Measurements from ENCODE around the gene SH3PXD2B.

The SH3PXD2B gene

DNA sequence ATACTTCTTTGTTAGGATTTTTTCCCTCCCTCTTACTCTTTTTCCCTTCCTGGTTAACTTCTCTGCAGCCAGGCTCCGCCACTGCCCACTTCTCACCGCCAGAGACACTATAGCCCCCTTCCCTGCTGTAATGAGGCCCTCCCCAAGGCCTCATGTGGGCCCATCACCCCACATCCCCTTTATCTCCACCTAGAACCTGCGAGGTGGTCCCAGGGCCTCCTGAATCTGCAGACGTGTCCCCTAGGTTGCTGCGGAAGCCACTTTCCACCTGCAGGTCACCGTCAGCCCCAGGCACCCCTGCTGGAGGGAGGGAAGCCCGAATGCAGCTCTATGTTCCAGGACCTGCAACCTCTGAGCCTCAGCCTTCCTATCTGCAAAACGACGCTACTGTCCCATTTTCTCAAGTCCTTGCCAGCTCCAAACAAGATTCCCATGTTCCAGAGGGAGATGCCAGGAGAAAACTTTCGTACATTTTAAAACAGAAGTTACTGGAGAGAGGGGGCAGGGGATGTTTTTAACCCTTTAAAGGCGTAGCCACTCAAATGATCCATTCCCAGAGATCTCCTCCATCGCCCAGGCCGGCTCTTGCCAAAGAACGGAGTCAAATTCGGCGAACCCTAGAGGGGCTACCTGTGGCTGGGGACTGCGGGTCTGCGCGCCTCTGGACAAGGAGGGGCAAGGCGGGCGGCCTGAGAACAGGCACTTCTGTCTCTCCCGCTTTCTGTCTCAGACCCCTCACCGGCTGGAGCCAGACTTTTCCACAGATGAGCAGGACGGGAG lies 929 bp downstream of the SH3PXD2B start:
- DNase-seq (ENCODE audit: low read depth) = no peak

- DNase-seq (ENCODE audit: low read depth) = no peak
Measured at GRCh38 chr5:172452398-172453205, 1.7 kb downstream of the SH3PXD2B start.

- DNase-seq (ENCODE audit: low read depth) = no peak
Measured at GRCh38 chr5:172451771-172452197, 2.5 kb downstream of the SH3PXD2B start.

DNA sequence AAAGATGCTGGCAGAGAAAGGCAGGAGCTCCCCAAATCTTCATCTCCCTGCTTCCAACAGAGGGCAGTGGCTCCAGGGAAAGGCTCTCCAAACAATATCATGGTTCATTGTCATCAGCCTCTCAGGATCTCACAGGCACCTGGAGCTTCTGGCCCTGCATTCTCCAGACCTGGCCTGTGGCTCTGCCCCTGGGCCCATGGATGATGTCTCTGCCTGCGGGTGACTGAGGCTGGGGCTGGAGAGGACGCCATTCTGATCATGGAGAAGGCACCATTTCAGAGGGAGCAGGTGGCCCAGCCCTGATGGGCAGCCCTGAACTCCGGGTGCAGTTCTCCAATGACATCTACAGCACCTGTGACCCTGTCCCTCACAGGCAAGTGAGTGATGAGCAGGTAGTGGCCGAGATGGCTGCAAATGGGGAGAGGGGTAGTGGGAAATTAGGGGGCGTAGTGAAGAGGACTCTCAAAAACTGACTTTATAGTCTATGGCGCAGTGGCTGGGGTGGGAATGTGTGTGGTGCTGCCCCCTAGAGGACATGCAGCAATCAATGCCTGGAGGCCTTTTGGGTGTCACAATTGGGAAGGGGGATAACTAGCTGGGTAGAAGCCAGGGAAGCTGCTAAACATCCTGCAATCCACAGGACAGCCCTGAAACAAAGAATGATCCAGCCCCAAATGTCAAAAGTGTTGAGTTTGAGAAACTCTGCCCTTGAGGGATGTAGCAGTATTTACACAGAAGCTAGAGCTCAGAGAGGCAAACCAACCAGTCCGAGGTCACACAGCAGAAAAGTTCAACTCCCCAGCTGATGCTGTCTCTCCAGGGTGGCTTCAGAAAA lies 3.2 kb downstream of the SH3PXD2B start:
- DNase-seq (ENCODE audit: low read depth) = no peak

DNA sequence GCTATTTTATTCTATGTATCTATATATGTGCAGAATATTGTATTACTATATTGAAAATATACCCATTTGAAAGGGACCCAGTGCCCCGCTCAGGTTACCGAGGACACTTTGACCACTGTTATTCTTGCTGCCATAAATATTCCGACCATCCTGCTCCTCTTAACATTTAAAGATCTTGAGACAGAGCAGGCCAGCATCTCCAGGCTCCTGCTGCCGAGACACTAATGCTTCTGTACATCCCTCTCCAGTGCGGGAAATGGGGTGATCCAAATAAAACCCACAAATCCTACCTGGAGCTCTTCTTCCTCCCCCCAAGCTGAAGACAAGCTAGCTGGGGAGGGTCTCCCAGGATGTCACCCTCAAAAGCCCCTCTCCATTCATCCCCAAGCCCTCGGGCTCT lies 3.9 kb downstream of the SH3PXD2B start:
- DNase-seq (ENCODE audit: low read depth) = no peak

DNA sequence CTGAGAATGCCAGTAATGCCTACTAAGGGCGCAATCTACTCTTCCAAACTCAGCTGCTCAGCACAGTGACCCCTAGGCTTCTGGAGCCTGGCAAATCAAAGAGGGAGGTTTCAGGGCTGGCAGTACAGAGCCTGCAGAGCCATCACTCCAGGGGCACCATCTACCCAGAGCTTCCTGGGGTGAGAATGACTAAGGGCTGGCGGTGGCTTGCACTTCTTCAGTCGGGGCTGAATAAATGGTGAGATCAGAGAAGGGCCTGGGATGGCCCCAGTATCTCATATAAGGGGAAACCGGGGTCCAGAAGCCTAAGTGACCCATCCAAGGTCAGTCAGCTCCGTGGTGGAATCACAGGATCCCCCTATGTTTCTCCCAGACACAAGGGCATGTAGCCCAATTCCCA lies 5.3 kb downstream of the SH3PXD2B start:
- no peak for DNase-seq (ENCODE audit: low read depth)

- no peak for DNase-seq (ENCODE audit: low read depth)
Measured at GRCh38 chr5:172447646-172448365, 6.5 kb downstream of the SH3PXD2B start.

- DNase-seq (ENCODE audit: low read depth) = no peak
Measured at GRCh38 chr5:172446336-172447051, 7.8 kb downstream of the SH3PXD2B start.

DNA sequence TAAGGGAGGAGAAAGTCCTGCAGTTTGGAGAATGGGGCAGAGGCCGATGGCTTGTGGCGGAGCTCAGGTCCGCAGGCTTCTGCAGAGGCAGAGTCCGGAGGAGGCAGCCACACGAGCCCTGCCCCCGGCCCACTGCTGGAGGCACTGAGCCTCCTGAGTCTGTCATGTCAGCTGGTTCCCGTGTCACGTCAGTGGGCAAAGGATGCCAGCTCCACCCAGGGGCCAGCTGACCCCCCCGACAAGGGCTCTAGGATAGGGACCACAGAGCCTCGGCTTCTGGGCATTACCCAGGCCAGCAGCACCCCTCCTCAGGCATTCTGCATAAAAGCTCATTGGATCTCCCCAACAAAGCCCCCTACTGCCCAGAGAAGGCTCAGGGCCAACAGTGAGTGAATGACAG lies 8.5 kb downstream of the SH3PXD2B start:
- no peak for DNase-seq (ENCODE audit: low read depth)

- DNase-seq (ENCODE audit: low read depth) = no peak
Measured at GRCh38 chr5:172444626-172445365, 9.5 kb downstream of the SH3PXD2B start.

DNA sequence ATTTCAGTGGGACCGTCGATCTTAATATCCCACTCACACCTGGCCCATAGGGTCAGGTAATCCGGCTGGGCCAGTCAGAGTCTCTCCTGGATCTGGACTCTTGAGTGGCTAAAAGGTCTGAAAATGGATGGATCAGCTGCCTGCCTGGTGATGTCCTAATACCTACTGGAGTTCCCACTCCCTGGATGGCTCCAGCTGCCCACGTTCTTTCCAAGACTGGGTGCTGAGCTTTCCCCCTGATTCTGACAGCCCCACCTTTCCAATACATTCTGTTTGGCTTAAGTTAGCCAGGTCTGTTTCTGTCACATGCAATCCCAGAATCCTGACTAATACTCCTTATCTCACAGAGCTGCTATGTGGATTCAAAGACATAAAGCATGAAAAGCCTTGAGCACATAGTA lies 10.2 kb downstream of the SH3PXD2B start:
- DNase-seq (ENCODE audit: low read depth) = no peak

- DNase-seq (ENCODE audit: low read depth) = no peak
Measured at GRCh38 chr5:172443441-172444109, 10.8 kb downstream of the SH3PXD2B start.

DNA sequence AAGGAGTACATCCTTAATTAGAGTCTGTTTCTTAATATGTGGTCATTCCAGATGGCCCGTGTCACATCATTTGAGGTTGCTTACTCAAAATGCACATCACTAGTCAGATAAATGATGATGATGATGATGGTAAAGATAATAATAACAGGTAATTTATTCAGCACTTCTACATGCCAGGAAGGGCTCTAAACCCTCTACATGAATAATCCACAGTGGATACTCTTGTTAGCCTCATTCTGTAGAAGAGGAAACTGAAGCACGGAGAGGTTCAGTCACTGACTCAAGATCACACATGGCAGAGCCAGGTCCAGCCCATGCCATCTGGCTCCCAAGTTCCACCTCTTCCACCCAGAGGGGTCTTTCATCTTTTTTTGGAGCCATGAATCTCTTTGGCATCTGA lies 11.7 kb downstream of the SH3PXD2B start:
- DNase-seq (ENCODE audit: low read depth) = no peak

DNA sequence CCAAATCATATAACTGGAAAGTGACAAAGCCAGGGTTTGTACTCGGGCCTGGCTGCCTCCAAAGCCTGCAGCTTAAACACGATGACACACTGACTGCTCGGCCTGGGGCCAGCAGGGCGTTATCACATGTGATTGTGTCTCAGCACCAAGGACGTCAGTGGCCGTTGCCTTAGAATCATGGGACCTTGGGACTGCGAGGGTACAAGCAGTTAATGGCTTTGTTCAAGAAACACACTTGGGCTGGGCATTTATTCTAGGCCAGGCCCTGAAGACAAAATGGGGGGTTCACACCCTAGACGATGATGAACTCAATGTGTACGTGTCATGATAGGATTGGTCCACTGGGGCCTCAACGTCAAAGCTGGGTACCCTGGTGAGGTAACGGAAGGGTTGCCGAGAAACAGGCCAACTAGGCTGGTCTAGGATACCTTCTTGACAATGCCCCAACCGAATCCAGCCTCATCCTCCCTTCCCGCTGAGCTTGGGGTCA lies 13.0 kb downstream of the SH3PXD2B start:
- no peak for DNase-seq (ENCODE audit: low read depth)

DNA sequence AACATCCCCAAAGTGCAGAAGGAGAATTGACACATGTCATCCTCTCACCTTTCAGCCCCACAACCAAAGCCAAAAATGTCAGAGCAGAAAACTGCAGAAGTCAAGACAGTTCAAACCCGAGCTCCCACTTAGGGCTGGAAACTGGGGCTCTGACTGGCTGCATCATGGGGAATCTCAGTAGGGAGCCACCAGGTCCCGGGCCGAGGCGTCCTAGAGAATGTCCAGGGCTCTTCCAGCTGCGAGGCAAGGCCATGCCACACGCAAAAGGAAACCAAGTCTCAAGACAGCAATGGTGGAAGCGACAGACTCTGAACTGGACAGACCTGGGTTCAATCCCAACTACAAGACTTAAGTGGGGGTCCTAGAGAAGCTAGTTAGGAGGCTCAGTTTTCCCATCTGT lies 13.8 kb downstream of the SH3PXD2B start:
- DNase-seq (ENCODE audit: low read depth) = no peak

GRCh38 chr5:172439785-172440477 lies 14.4 kb downstream of the SH3PXD2B start:
- DNase-seq (ENCODE audit: low read depth) = no peak

GRCh38 chr5:172438319-172438668 lies 16.0 kb downstream of the SH3PXD2B start:
- DNase-seq (ENCODE audit: low read depth) = no peak

DNA sequence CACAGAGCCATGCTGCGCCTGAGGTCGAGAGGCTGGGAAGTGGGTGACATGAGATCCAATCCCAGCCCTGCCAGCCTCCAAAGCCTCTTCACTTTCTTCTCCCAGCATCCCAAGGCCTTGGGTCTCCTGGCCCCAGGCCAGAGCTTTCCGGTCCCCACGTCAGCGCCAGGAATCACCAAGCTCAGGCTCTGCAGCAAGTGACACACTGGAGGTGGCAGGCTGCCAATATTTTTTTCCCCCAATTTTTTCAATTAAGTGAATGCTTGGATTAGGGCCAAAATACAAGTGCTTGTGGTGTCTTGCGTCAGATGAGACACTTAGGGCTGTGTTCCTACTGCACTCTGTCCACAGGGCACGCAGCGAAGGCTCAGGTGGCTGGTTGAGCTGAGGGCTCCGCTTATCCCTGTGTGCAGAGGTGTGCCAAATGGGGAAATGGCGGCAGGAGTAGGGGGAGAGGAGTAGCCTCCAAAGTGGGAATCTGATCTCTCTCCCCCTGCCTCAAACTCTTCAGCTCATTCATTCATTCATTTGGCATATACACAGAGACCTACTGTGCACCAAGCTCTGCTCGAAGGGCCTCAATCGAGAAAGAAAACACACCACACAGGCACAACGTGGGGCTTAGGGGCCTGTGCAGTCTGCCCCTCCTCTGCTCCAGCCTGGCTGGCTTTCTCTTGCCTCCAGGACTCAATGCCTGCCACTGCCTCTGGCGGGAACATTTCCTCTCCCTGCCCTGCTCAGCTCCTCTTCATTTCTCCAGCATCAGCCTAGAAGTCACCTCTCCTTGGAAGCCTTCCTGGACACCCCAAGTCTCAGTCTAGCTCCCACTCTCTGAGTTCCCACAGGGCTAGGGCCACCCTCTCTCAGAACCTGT lies 16.6 kb downstream of the SH3PXD2B start:
- DNase-seq (ENCODE audit: low read depth) = no peak

Data from activated T-helper 1 cell treated with Interleukin-2 at 50 U/mL for 16 hours (primary cell).